ENCODE results near the gene MTSS2. TPM values are rescaled to one million over a fixed set of nuclear protein-coding genes. Genes with fewer than 3 reads are reported as not detected.

MTSS2 gene
- total and polyA plus RNA-seq, 2 donors from 2014 or later, result 19.2 to 33.0 TPM

GRCh38 chr16:70713342-70713741 is 27.5 kb upstream of the MTSS2 start:
- no peaks in the 10 kb centered on the region for H3K9me3 ChIP-seq (ENCODE audit: control insufficient read depth in 2 of 3, insufficient read depth in 1 of 3, low read length in 3 of 3)
- intact Hi-C loops (cut with DNase I), result no loop called here
- FAIRE-seq (no peak), DNase-seq (peak in 1 of 5 donors; percentile 32)
- H3K9ac ChIP-seq (ENCODE audit: low read length in 3 of 3), result peak overlapping the region in 1 of 3 donors; percentile 15
- H3K4me3 ChIP-seq (ENCODE audit: low read length in 3 of 3), result no peak overlapping the region
- TF ChIP-seq CTCF (IDR thresholded peaks at IDR 0.05; ENCODE audit: borderline replicate concordance, extremely low read depth, insufficient read depth), result no peak
- H3K27me3 ChIP-seq (ENCODE audit: control insufficient read depth, insufficient read depth, low read length), result no peaks in the 10 kb centered on the region
- peaks cover 7 to 66% (median 49%) of the 10 kb centered on the region in 3 donors for H3K4me1 ChIP-seq (ENCODE audit: control insufficient read depth in 2 of 3, insufficient read depth in 2 of 3, low read depth in 1 of 3, low read length in 3 of 3)
- peak overlapping the region in 1 of 2 donors; percentile 93 for H3K27ac ChIP-seq (ENCODE audit: low read depth in 2 of 2, low read length in 2 of 2)
- H3K36me3 ChIP-seq (ENCODE audit: control insufficient read depth in 2 of 3, insufficient read depth in 3 of 3, low read length in 3 of 3), result no peaks in the 10 kb centered on the region

DNA sequence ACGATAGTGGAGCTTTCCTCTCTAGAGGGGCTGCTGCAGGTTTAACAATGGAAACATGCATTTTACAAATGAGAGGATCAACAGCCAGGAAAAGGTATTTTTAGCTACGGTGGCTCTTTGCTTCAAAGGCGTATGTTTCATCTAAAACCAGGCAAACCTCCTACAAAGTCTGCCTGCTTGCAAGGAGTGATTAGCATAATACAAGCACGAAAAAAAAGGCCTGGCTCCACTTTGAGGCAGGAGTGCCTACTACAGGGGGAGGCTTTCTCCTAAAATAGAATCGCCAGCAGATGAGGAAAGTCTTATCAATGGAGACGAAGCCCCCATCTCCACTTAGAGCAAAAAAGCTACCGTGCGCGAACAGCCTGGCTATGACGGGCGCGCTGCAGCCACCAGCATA is 27.1 kb upstream of the MTSS2 start:
- peak overlapping the region in 1 of 3 donors; percentile 15 for H3K9ac ChIP-seq (ENCODE audit: low read length in 3 of 3)
- intact Hi-C loops (cut with DNase I), result no loop called here
- no peaks in the 10 kb centered on the region for H3K9me3 ChIP-seq (ENCODE audit: control insufficient read depth in 2 of 3, insufficient read depth in 1 of 3, low read length in 3 of 3)
- no peaks in the 10 kb centered on the region for H3K27me3 ChIP-seq (ENCODE audit: control insufficient read depth, insufficient read depth, low read length)
- FAIRE-seq (no peak), DNase-seq (no peak)
- H3K4me3 ChIP-seq (ENCODE audit: low read length in 3 of 3), result no peak overlapping the region
- H3K27ac ChIP-seq (ENCODE audit: low read depth in 2 of 2, low read length in 2 of 2), result no peak overlapping the region
- H3K4me1 ChIP-seq (ENCODE audit: control insufficient read depth in 2 of 3, insufficient read depth in 2 of 3, low read depth in 1 of 3, low read length in 3 of 3), result peaks cover 7 to 67% (median 51%) of the 10 kb centered on the region in 3 donors
- TF ChIP-seq CTCF (IDR thresholded peaks at IDR 0.05; ENCODE audit: borderline replicate concordance, extremely low read depth, insufficient read depth), result no peak
- H3K36me3 ChIP-seq (ENCODE audit: control insufficient read depth in 2 of 3, insufficient read depth in 3 of 3, low read length in 3 of 3), result no peaks in the 10 kb centered on the region

DNA sequence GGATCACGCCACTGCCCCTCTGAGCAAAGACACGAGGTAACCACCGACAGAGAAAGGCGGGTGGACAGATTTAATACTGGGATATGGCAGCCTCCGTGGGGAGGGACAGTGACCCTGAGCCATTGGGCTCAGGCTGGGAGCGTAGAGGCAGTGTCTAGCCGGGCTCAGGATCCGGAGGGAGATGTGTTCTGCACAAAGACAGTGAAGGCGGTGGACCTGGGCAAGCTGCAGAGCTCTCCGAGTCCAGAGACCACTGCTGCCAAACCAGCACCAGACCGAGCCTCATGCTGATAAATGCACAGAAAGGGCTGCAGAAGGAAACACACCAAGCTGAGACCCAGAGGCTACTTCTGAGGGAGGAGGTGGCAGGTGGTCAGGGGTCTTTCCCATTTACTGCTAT is 26.5 kb upstream of the MTSS2 start:
- Histone ChIP-seq H3K36me3 (ENCODE audit: control insufficient read depth in 2 of 3, insufficient read depth in 3 of 3, low read length in 3 of 3) (no peaks in the 10 kb centered on the region), H3K27me3 (ENCODE audit: control insufficient read depth, insufficient read depth, low read length) (no peaks in the 10 kb centered on the region), H3K9me3 (ENCODE audit: control insufficient read depth in 2 of 3, insufficient read depth in 1 of 3, low read length in 3 of 3) (no peaks in the 10 kb centered on the region), H3K4me1 (ENCODE audit: control insufficient read depth in 2 of 3, insufficient read depth in 2 of 3, low read depth in 1 of 3, low read length in 3 of 3) (peaks cover 7 to 71% (median 55%) of the 10 kb centered on the region in 3 donors), H3K27ac (ENCODE audit: low read depth in 2 of 2, low read length in 2 of 2) (no peak overlapping the region), H3K4me3 (ENCODE audit: low read length in 3 of 3) (no peak overlapping the region), H3K9ac (ENCODE audit: low read length in 3 of 3) (no peak overlapping the region)
- FAIRE-seq (no peak), DNase-seq (peak in 1 of 5 donors; percentile 50)
- no peak for TF ChIP-seq CTCF (IDR thresholded peaks at IDR 0.05; ENCODE audit: borderline replicate concordance, extremely low read depth, insufficient read depth)
- intact Hi-C loops (cut with DNase I), result no loop called here

Measured in kidney (tissue), 14 donors.